Activated CD4-positive, alpha-beta T cell treated with anti-CD3 and anti-CD28 coated beads, Interleukin-2, Interleukin-4, amounts not matched to agents 100 ng/mL and 50 ng/mL, durations not matched to agents 16 hours and 8 hours (primary cell): ENCODE measurements around the gene SERPINB3.
"Not testable (repeated sequence)": the region's sequence is repeated elsewhere in the genome, so short reads cannot be mapped to it uniquely, and the experiment has no call there.

ENCODE experiments used
- DNase-seq: peaks from one replicate; pipeline ENCODE4 v3.0.0-alpha.2; 2020; ENCODE audit warnings: low spot score

The SERPINB3 gene

DNA sequence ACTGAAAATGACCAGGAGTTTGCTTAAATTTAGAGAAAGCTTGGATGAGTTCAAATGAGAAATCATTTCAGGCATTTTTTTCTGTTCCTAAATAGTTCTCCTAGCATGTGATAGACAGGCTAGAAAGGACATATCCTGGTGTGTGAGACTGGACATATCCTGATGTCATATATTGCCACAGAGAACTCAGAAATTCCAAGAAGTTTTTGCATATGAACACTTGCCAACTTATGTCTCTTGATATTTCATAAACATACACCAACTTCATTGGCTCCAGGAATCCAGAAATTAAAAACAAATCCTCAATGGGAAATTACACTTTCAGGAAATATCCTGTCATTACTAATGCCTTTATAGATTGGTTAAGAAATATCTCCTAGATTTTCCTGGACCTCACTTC, 14.8 kb downstream of the SERPINB3 start:
- DNase-seq: no peak

DNA sequence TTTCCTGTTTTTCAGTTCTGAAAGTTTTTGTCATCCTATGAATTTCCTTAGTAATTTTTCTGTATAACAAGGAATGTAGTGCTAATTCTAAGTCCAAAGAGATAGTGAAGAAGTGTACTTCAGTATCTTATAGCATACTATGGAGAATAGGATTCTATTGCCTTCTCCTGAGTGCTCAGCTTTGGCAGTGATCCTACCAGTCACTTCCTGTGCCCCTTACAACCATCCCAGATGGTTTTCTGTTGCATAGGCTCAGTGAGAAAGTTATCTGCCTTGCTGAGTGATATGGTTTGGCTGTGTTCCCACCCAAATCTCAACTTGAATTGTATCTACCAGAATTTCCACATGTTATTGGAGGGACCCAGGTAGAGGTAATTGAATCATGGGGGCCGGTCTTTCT, 17.0 kb downstream of the SERPINB3 start:
- DNase-seq: not testable (repeated sequence)

DNA sequence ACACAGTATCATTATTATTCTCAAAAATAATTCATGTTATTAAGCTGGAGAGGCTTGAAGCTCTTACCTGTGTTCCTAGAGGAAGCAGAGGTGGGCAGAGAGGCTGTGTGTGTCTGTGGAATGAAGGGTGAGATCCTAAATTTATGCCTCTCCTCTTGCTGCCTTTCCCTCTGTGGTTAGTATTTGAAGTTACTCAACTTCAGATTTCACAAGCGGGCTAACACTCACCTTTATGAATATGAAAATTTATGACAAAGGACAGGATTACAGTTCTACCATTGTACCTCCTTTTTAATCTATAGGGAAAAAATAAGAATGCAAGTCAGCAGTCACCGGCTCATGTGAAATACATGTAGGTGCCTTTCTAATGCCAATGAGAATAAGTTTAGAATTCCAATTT, 17.6 kb downstream of the SERPINB3 start, which contains the start of gene SERPINB4:
Gene SERPINB4 (minus strand): TSS at position 115 of the 400 bp plus-strand sequence. CDS start 679 bp downstream, outside the sequence.
- not testable (repeated sequence) for DNase-seq

DNA sequence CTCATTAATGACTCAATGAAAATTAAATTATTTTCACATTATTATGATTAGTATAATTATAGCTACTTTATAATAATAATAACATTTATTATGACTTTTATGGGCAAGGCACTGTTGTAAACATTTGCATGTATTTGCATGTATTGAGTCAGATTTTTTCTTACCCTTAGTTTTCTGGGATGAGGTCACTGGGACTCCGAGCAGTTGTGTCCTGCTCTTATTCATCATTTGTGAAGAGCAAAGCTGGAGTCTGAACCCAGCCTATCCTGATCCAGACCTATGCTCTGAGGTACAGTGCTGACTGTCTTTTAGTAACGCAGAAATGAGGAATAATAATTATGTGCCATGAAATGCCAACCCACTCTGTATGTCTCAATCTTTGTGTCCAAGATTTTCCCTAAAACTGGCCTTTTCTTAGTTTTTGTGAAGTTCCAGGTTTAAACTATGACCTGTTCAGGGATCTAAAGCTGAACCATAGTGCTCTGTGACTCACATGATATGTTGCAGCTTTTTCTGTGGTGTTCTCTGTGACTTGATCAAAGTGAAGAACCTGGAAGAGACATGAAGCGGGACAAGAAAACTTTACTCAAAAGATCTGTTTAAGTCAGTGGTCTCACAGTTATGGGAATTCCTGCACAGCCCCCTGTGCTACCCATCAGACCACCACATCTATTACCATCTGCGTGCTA, 18.9 kb downstream of the SERPINB3 start:
- not testable (repeated sequence) for DNase-seq

DNA sequence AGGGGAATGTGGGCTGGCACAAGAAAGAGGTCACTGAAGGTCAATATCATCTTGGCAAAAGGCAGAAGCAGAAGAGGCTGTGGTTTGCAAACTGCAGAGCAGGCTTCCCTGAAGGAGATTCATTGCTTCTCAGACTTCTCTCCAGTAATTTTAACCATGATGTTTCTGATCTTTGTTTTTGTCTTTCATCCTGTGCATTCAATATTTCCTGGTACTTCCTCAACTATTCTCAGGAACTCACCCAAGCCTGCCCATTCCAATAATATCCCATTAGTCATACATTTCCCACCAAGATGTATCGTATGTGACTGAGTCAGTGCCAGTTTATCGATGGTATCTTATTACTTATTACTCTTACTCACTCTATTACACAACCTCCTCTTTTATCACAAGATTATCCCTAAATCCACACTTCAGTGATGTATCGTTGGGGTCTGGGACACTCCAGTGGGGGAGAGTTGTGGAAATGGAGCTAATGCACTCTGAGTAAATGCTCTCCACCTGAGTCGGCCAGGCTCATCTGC, 20.5 kb downstream of the SERPINB3 start:
- not testable (repeated sequence) for DNase-seq

DNA sequence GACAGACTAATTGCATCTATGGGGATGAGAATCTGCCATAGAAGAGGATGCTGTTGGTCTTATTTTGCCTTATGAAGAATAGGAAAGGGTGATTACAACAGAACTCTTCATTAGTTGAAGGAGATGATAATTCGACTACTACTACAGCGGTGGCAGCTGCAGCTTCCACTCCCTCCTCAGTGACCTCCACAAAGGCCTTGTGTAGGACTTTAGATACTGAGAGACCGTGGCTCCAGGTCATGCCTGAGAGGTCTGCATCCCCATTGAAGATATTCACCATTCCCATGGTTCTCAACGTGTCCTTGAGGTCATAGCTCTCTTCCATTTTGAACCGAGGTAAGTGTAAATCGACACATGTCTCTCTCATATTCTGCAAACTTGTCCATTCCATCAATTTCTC, 24.0 kb downstream of the SERPINB3 start:
- DNase-seq: no peak

DNA sequence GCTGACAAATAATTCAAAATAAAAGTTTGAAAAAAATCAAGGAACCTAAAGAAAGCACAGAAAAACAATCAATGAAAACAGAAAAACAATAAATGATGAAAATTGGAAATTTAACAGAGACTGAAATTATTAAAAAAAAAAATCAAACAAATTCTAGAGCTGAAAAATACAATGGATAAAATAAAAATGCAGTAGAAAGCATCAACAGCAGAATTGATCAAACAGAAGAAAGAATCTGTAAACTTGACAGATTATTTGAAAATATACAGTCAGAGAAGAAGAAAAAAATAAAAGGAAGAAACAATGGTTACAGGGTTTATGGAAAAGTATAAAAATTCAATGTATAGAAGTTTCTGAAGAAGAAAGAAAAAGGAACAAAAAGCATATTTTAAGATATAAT, 33.9 kb downstream of the SERPINB3 start:
- no peak for DNase-seq

DNA sequence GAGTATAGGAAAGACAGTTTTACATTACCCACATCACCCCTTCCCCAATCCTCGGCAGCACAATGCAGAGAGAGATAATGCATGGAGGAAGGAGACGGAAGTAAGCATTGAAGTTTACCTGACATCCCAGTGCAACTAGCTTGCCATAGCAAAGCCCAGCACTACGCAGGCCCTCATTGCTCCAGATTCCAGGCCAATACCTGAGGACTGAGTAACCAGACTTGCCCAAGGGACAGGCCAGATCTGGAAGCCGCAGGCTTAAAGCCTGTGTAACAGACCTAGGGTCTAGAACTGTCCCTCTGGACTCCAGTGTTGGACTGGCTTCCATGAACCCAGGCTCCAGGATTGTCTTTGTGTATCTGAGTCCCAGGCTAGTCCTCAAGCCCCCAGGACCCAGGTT, 35.3 kb downstream of the SERPINB3 start:
- no peak for DNase-seq

DNA sequence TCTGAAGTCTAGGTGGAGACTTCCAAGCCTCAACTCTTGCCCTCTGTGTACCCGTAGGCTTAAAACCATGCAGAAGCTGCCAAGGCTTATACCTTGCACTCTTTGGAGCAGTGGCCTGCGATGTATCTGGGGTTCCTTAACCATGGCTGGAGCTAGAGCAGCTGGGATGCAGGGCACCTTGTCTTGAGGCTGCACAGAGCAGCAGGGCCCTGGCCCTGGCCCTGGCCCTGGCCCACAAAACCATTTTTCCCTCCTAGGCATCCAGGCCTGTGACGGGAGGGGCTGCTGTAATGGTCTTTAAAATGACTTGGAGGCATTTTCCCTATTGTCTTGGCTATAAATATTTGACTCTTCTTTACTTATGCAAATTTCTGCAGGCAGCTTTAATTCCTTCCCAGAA, 36.8 kb downstream of the SERPINB3 start:
- DNase-seq: no peak

DNA sequence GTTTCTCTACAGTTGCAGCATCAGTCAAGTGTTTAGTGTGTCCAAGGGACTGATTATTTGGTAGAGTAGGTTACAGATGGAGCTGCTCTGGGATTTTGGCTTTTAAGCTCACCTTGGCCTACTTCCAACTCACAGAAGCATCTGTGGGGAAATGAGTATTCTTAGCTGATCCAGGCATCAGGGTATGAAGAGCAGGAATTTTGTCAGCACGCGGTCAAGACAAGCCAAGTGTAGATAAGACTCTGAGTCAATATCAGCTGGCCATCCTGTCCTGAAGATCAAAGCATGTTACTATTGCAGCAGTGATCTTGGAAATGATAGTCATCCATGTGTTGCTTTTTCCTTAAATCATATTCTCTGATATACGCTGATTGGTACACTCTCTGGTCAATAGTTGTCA, 42.0 kb downstream of the SERPINB3 start:
- DNase-seq: no peak

DNA sequence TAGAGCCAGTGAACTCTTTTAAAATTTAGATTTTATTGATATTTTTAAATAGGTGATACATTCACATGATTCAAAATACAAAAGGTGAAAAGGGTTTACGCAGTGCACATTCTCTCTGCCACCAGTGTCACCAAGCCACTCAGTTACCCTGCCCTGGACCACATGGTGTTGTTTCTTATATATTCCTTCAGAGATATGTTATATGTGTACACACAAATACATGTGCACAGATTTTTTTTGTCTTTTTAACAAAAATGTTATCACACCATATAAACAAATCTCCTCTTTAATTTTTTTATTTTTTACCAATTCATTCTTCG, 43.8 kb downstream of the SERPINB3 start:
- DNase-seq: no peak

DNA sequence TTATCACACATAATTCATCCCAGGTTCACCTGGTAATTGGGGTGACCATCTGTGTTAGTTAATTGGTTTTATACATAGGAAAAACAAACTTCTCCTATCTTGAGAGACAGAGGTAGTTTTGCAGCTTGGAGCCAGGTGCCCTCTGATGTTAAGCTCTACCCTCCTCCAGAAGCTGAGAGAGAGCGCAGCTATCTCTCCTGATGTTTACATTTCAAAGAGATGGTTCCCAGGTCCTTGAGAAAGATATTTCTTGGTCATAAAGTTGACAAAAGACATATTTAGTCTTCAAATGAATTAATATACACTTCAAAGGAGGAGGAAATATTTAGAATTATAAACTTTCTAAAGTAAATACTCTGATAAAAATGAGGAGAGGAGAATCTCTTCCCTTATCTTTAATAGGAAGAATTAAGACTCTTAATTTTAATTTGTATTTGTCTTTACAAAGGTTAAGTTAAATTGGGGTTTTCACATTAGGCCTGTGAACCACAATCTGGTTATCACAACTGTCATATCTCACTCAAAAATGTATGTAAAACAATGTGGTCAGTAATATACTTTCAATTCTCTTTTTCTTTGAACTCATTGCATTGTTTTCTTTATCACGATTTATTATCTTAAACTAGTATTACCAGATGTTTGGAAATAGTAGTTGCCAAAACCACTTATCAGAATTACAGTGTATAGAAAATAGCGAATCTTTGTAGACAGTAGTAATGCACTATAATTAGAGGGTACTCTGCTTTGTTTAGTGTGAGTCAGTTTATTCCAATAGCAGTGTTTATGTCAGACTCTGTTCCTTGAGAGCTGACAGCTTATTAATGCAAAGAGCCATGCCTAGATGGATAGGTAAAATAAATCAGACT, 44.4 kb downstream of the SERPINB3 start:
- DNase-seq: no peak

DNA sequence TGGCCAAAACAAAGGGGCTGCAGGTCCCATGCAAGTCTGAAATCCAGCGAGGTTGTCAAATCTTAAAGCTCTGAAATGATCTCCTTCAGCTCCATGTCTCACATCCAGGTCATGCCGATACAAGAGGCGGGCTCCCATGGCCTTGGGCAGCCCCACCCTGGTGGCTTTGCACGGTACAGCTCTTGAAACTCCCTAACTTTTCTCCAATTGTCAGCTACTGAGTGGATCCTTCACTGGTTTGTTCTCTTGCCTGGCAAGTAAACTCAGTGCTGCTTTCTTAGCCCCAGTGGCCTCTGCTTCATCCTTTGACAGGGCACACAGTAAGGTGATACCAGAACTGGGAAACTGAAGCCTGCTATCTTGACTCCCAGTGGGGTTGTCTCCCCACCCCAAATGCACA, 48.3 kb downstream of the SERPINB3 start:
- no peak for DNase-seq

DNA sequence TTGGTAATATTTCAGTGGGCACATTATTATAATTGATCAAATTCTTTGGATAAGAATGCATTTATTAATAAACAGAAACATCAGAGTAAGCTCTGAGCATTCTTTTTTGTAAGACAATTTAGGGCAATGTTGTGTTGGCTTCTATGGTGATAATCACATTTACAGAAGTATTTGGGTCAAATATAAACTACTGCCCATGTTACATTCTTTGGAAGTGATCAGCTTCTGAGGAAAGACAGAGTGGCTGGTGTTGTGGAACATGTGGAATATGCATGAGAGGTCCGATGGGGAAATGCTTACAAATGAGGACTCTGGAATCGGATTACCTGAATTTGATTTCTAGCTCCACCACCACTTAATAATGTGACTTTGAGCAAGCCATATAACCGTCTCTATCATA, 55.2 kb downstream of the SERPINB3 start:
- DNase-seq: no peak
